Spinal cord (tissue), 10 donors: Measurements from ENCODE around the gene HOXD8. TPM values are rescaled to one million over a fixed set of nuclear protein-coding genes. Genes with fewer than 3 reads are reported as not detected.
A peak's percentile ranks its signal among the peaks of the same experiment; 100 is the strongest.

Experiments
- DNase-seq, 6 donors: peaks; one replicate each; pipeline versions ENCODE4 v3.0.0 to v3.0.0-alpha.2; 2013 to 2015; ENCODE audit warnings: low spot score in 6 of 6, low read depth in 4 of 6
- H3K27ac ChIP-seq: one replicate; pipeline ENCODE4 v1.5.1; 2013; ENCODE audit warnings: low read depth, low read length, control low read depth
- H3K27me3 ChIP-seq: one replicate; pipeline ENCODE4 v1.6.1; 2013; ENCODE audit warnings: low read length; ENCODE audit not compliant: control insufficient read depth, insufficient read depth
- H3K36me3 ChIP-seq: one replicate; pipeline ENCODE4 v1.6.1; 2013; ENCODE audit warnings: low read length; ENCODE audit not compliant: control insufficient read depth, insufficient read depth
- H3K4me1 ChIP-seq: one replicate; pipeline ENCODE4 v1.6.1; 2013; ENCODE audit warnings: low read length; ENCODE audit not compliant: control insufficient read depth, insufficient read depth
- H3K4me3 ChIP-seq: one replicate; pipeline ENCODE4 v1.5.1; 2013; ENCODE audit warnings: low read depth, low read length, control low read depth
- H3K9me3 ChIP-seq: one replicate; pipeline ENCODE4 v1.6.1; 2013; ENCODE audit warnings: low read length; ENCODE audit not compliant: control insufficient read depth, insufficient read depth
- WGBS: methylation state at CpG from one replicate; pipeline ENCODE4 v1.1.5; 2013; ENCODE audit warnings: missing lambda C conversion rate; ENCODE audit not compliant: insufficient coverage; 5-methylcytosine and 5-hydroxymethylcytosine counted together
- long read RNA-seq, 4 donors: transcript quantifications; one replicate each; lab custom pipeline, GENCODE V29; 2026
- polyA plus RNA-seq, 2 donors: library from polyadenylated mRNA; unstranded; fragments of 120-200 nt; gene quantifications; one replicate each; pipeline ENCODE4 v1.2.1, GENCODE V29; 2013; ENCODE audit not compliant: insufficient read length in 2 of 2
- total RNA-seq, 2 donors: library from RNA; depleted of rRNA in 1 of 2; stranded (reverse); fragments of 120-200 nt in 1 of 2; fragments of >200 nt in 1 of 2; gene quantifications; one replicate each; pipeline versions ENCODE4 v1.2.3 to v1.2.4, GENCODE V29; 2013 to 2014
- donor health status: healthy.

HOXD8 gene
- total RNA-seq (10 to 100 TPM; 10.5 to 12.9 TPM), polyA plus RNA-seq (10 to 100 TPM; 29.9 to 42.7 TPM)
- long read RNA-seq, donor 1, transcript HOXD8-201 (2 exons, 1,917 nt): major isoform, 8 of 13 reads
- long read RNA-seq, donor 1, partial matches to known transcripts: 0 of 13 reads
- long read RNA-seq, donor 1, other reads (novel, unspliced or antisense): 0 of 13 reads
- long read RNA-seq, donor 2, transcript HOXD8-201 (2 exons, 1,917 nt): major isoform, 5 of 21 reads
- long read RNA-seq, donor 2, partial matches to known transcripts: 0 of 21 reads
- long read RNA-seq, donor 2, other reads (novel, unspliced or antisense): 12 of 21 reads
- long read RNA-seq, donor 3, partial matches to known transcripts: 0 of 3 reads
- long read RNA-seq, donor 3, other reads (novel, unspliced or antisense): 0 of 3 reads
- long read RNA-seq, donor 4, partial matches to known transcripts: 0 of 1 reads
- long read RNA-seq, donor 4, other reads (novel, unspliced or antisense): 0 of 1 reads

DNA sequence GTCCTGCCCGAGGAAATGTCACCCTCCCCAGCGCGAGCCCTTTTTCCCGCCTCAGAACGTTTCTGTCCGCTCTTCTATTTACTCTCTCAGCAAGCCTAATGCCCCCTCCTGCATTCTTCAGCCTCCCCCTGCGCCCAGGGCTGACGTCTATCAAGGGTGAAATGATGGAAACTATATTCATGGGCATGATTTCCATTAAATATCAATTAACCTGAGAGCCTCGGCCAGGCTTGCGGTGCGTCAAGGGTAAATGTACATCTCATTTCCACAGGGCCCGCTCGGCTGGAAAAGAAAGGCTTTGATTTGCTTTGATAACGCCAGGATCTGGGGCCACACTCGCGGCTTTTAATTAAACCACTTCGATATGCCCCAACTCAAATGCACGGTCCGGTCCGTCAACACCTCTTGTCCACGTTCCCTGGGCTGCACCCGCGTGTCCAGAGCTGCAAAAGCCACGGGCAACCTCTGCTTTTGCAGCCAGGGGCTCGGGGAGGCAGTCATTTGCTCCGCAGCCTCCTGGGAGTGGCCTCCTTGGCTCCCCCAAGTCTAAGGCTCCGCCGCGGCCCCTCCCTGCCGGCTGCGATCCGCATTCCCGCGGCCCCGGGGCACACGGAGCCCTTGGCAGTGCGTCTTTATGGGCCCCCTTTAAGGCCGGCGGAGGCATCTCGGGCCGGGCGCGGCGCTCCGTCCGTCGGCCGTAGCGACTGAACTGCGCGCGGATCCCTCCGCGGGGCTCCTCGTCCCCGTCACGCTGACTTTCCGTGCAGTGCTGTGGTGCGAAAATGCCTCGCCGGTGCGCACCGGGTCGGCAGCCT lies at the start of gene HOXD8:
HOXD8 (plus strand) TSS at position 724 of the 815 bp plus-strand sequence. CDS start 662 bp downstream, outside the sequence.
- under 1% methylated on average over 57 of the region's 64 CpGs for WGBS
- peak within 1 kb of the TSS; percentile 69 for H3K4me3 ChIP-seq
- H3K36me3 ChIP-seq: peaks cover 7% of the 10 kb centered on the region
- peak within 1 kb of the TSS; percentile 93 for H3K27ac ChIP-seq
- peaks cover 23% of the 10 kb centered on the region for H3K27me3 ChIP-seq
- H3K9me3 ChIP-seq: no peaks in the 10 kb centered on the region
- DNase-seq: peak in 2 of 6 donors; percentile 92 to 95
- H3K4me1 ChIP-seq: peaks cover 39% of the 10 kb centered on the region

GRCh38 chr2:176079831-176080539 lies 49.5 kb upstream of the HOXD8 start:
- WGBS: under 1% methylated on average over 75 of the region's 86 CpGs
- peak in 2 of 6 donors; percentile 58 to 61 for DNase-seq
- H3K4me1 ChIP-seq: peaks cover 43% of the 10 kb centered on the region
- H3K27ac ChIP-seq: no peak overlapping the region
- no peak overlapping the region for H3K4me3 ChIP-seq
- no peaks in the 10 kb centered on the region for H3K9me3 ChIP-seq
- H3K27me3 ChIP-seq: peaks cover 97% of the 10 kb centered on the region
- no peaks in the 10 kb centered on the region for H3K36me3 ChIP-seq

- H3K27ac ChIP-seq: no peak overlapping the region
- no peak overlapping the region for H3K4me3 ChIP-seq
- H3K4me1 ChIP-seq: peaks cover 50% of the 10 kb centered on the region
- H3K27me3 ChIP-seq: peaks cover 97% of the 10 kb centered on the region
- peak in 2 of 6 donors; percentile 43 to 71 for DNase-seq
- no peaks in the 10 kb centered on the region for H3K36me3 ChIP-seq
- H3K9me3 ChIP-seq: no peaks in the 10 kb centered on the region
- under 1% methylated on average over 60 of the region's 68 CpGs for WGBS
Measured at GRCh38 chr2:176080540-176081375, 48.7 kb upstream of the HOXD8 start.

GRCh38 chr2:176081376-176081836 lies 48.1 kb upstream of the HOXD8 start:
- WGBS: 1% methylated on average over 5 of the region's 17 CpGs
- Histone ChIP-seq H3K27me3 (peaks cover 97% of the 10 kb centered on the region), H3K4me3 (no peak overlapping the region), H3K27ac (no peak overlapping the region), H3K4me1 (peaks cover 57% of the 10 kb centered on the region), H3K9me3 (no peaks in the 10 kb centered on the region), H3K36me3 (no peaks in the 10 kb centered on the region)
- DNase-seq: peak in 2 of 6 donors; percentile 71 to 83

GRCh38 chr2:176081837-176082524 lies 47.5 kb upstream of the HOXD8 start:
- Histone ChIP-seq H3K4me1 (peaks cover 58% of the 10 kb centered on the region), H3K27ac (no peak overlapping the region), H3K36me3 (no peaks in the 10 kb centered on the region), H3K27me3 (peaks cover 97% of the 10 kb centered on the region), H3K4me3 (no peak overlapping the region), H3K9me3 (no peaks in the 10 kb centered on the region)
- peak in 2 of 6 donors; percentile 63 to 65 for DNase-seq
- under 1% methylated on average over 60 of the region's 62 CpGs for WGBS

- Histone ChIP-seq H3K27ac (no peak overlapping the region), H3K9me3 (no peaks in the 10 kb centered on the region), H3K27me3 (peaks cover 97% of the 10 kb centered on the region), H3K4me3 (no peak overlapping the region), H3K36me3 (no peaks in the 10 kb centered on the region), H3K4me1 (peaks cover 58% of the 10 kb centered on the region)
- no peak for DNase-seq
- WGBS: 11% methylated on average over 3 of the region's 10 CpGs
Measured at GRCh38 chr2:176082525-176082823, 47.0 kb upstream of the HOXD8 start.

DNA sequence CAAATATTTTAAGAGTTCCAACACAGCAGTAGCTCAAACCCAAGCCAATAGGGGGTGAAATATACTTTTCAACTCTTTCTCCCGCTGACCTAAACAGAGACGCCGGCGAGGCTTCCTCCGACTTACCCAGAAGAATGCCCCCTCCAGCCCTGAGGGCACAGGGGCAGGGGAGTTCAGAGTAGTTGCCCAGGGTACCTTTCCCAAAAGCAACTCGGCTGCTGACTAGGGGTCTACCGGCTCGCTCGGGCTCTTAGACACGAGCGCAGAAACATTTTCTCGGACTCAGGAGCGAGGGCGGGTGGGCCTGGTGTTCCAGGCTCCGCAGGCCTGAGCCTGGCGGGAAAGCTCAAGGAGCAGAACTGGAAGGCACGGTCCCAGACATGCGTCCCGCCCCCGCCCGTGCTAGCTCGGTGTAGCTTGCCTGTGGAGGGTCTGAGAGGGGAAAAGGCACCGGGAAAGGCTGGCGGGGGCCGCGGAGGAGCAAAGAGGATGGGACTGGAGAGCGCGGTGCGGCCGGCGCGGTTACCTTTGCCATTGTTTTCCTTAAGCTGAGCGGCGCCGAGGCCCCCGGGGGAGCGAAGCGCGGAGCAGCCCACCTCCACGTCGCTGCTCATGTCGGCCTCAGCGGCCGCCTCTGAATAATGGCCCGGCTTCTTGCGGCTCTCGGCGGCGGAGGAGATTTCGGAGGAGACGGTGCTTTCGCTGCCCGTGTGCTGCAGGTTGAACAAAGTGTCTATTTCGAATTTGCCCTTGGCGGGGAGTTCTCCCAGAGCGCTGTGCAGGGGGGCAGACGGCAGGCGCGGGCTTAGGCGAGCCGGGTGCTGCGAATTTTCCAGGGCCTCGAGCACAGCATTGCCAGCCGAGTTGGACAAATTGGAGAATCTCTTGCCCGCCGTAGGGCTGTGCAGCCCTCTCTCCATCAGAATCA lies 46.4 kb upstream of the HOXD8 start:
- no peaks in the 10 kb centered on the region for H3K9me3 ChIP-seq
- peak in 1 of 6 donors; percentile 41 for DNase-seq
- peaks cover 98% of the 10 kb centered on the region for H3K27me3 ChIP-seq
- H3K4me3 ChIP-seq: no peak overlapping the region
- H3K27ac ChIP-seq: no peak overlapping the region
- H3K4me1 ChIP-seq: peaks cover 62% of the 10 kb centered on the region
- 1% methylated on average over 66 of the region's 66 CpGs for WGBS
- no peaks in the 10 kb centered on the region for H3K36me3 ChIP-seq
